HUES64 (cell line): ENCODE results near the gene SLC39A7.

Experiments used
- H3K27ac ChIP-seq: 2 replicates; pipeline ENCODE4 v1.7.0; 2013; ENCODE audit warnings: low read depth, low read length, inconsistent platforms
- H3K27me3 ChIP-seq: 2 replicates; pipeline ENCODE4 v1.6.1; 2013; ENCODE audit warnings: mild to moderate bottlenecking, low read length; ENCODE audit not compliant: insufficient read depth
- H3K36me3 ChIP-seq: 2 replicates; pipeline ENCODE4 v1.6.1; 2013; ENCODE audit warnings: mild to moderate bottlenecking, low read length; ENCODE audit not compliant: insufficient read depth
- H3K4me1 ChIP-seq: 2 replicates; pipeline ENCODE4 v1.6.1; 2013; ENCODE audit warnings: mild to moderate bottlenecking, low read length, moderate library complexity; ENCODE audit not compliant: insufficient read depth
- H3K4me3 ChIP-seq: 2 replicates; pipeline ENCODE4 v1.5.1; 2013; ENCODE audit warnings: mild to moderate bottlenecking, low read length, moderate library complexity
- H3K9ac ChIP-seq: 2 replicates; pipeline ENCODE4 v1.6.1; 2013; ENCODE audit warnings: mild to moderate bottlenecking, low read depth, low read length
- H3K9me3 ChIP-seq: 2 replicates; pipeline ENCODE4 v1.6.1; 2013; ENCODE audit warnings: low read depth, low read length; ENCODE audit not compliant: insufficient read depth
- WGBS: fragments of 150-250, 120-280 bp; methylation state at CpG from one replicate; pipeline ENCODE4 v1.1.7; 2013; ENCODE audit warnings: missing lambda C conversion rate; 5-methylcytosine and 5-hydroxymethylcytosine counted together

The SLC39A7 gene

DNA sequence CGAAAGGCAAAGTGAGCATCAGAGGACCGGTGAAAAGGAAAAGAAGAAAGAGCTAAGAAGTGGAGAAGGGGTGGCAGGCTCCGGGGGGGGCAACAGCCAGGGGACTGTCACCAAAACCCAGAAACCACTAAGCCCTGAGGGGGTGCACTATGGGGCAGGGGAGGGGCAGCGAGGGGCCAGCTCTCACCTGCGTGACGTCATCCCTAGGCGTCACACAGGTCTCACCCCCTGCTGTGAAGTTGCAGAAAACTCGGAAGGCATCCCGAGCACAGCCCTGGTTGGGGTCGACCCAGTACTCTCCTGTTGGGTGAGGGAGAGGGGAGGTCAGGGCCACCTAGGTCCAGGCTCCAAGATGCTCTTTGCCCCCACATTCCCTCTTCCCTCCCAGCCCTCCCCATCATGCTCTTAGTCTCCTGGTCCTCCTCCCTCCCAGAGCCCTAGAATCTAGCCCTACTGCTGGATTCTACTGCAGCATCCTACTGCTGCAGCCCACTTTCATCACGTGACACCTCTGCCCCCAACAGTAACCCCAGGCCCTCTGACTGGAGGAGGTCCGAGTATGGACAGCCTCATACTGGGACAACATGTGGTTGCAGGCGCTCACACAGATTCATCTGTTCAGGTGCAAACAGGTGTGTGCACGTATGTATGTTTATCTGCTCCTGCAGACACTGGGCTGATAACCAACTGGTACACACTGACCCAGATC, 35.8 kb upstream of the SLC39A7 start:
- Histone ChIP-seq H3K9ac (no peak overlapping the region), H3K27me3 (peaks cover 19% of the 10 kb centered on the region), H3K9me3 (no peaks in the 10 kb centered on the region), H3K4me3 (no peak overlapping the region), H3K27ac (no peak overlapping the region), H3K36me3 (no peaks in the 10 kb centered on the region), H3K4me1 (peaks cover 6% of the 10 kb centered on the region)
- WGBS: 64% methylated on average over 14 of the region's 14 CpGs

- no peaks in the 10 kb centered on the region for H3K9me3 ChIP-seq
- 90% methylated on average over 17 of the region's 17 CpGs for WGBS
- no peak overlapping the region for H3K9ac ChIP-seq
- peaks cover 6% of the 10 kb centered on the region for H3K4me1 ChIP-seq
- H3K36me3 ChIP-seq: no peaks in the 10 kb centered on the region
- peaks cover 19% of the 10 kb centered on the region for H3K27me3 ChIP-seq
- no peak overlapping the region for H3K4me3 ChIP-seq
- H3K27ac ChIP-seq: no peak overlapping the region
Measured at GRCh38 chr6:33165581-33166258, 34.9 kb upstream of the SLC39A7 start.

GRCh38 chr6:33166363-33166762, 34.3 kb upstream of the SLC39A7 start:
- Histone ChIP-seq H3K9me3 (no peaks in the 10 kb centered on the region), H3K4me3 (no peak overlapping the region), H3K27me3 (peaks cover 13% of the 10 kb centered on the region), H3K9ac (no peak overlapping the region), H3K4me1 (peaks cover under 1% of the 10 kb centered on the region), H3K27ac (no peak overlapping the region), H3K36me3 (no peaks in the 10 kb centered on the region)
- WGBS: 86% methylated on average over 6 of the region's 6 CpGs

GRCh38 chr6:33166811-33167210, 33.9 kb upstream of the SLC39A7 start:
- WGBS: 83% methylated on average over 6 of the region's 7 CpGs
- Histone ChIP-seq H3K4me1 (no peaks in the 10 kb centered on the region; the same call in 1 of the 2 replicates), H3K9me3 (no peaks in the 10 kb centered on the region), H3K9ac (no peak overlapping the region), H3K27ac (no peak overlapping the region), H3K27me3 (peaks cover 10% of the 10 kb centered on the region), H3K4me3 (no peak overlapping the region), H3K36me3 (no peaks in the 10 kb centered on the region)

- Histone ChIP-seq H3K27ac (no peak overlapping the region), H3K36me3 (no peaks in the 10 kb centered on the region), H3K27me3 (peaks cover 2% of the 10 kb centered on the region), H3K9ac (no peak overlapping the region), H3K4me1 (no peaks in the 10 kb centered on the region), H3K4me3 (no peak overlapping the region), H3K9me3 (no peaks in the 10 kb centered on the region)
- 88% methylated on average over 17 of the region's 19 CpGs for WGBS
Measured at GRCh38 chr6:33167374-33168283, 33.0 kb upstream of the SLC39A7 start.

DNA sequence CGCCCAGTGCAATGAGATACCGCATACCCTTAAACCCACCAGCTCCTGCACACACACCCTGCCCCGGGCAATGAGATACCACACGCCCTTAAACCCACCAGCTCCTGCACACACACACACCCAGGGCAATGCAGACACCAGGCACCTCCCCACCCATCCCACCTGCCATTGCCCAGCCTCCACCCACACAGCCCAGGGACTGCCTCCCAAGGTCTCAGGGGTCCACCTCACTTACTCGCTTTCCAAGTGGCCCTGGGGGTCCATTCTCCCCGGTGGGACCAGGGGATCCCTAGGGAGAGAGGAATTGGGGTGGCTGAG, 32.4 kb upstream of the SLC39A7 start:
- Histone ChIP-seq H3K9me3 (no peaks in the 10 kb centered on the region), H3K36me3 (no peaks in the 10 kb centered on the region), H3K4me3 (no peak overlapping the region), H3K4me1 (no peaks in the 10 kb centered on the region), H3K27ac (no peak overlapping the region), H3K27me3 (no peaks in the 10 kb centered on the region; the same call in 1 of the 2 replicates), H3K9ac (no peak overlapping the region)
- WGBS: 75% methylated on average over 6 of the region's 6 CpGs

GRCh38 chr6:33168639-33169038, 32.0 kb upstream of the SLC39A7 start:
- H3K9ac ChIP-seq: no peak overlapping the region
- no peaks in the 10 kb centered on the region for H3K4me1 ChIP-seq
- H3K27me3 ChIP-seq: no peaks in the 10 kb centered on the region
- WGBS: 69% methylated on average over 5 of the region's 5 CpGs
- no peaks in the 10 kb centered on the region for H3K36me3 ChIP-seq
- no peaks in the 10 kb centered on the region for H3K9me3 ChIP-seq
- H3K4me3 ChIP-seq: no peak overlapping the region
- no peak overlapping the region for H3K27ac ChIP-seq

DNA sequence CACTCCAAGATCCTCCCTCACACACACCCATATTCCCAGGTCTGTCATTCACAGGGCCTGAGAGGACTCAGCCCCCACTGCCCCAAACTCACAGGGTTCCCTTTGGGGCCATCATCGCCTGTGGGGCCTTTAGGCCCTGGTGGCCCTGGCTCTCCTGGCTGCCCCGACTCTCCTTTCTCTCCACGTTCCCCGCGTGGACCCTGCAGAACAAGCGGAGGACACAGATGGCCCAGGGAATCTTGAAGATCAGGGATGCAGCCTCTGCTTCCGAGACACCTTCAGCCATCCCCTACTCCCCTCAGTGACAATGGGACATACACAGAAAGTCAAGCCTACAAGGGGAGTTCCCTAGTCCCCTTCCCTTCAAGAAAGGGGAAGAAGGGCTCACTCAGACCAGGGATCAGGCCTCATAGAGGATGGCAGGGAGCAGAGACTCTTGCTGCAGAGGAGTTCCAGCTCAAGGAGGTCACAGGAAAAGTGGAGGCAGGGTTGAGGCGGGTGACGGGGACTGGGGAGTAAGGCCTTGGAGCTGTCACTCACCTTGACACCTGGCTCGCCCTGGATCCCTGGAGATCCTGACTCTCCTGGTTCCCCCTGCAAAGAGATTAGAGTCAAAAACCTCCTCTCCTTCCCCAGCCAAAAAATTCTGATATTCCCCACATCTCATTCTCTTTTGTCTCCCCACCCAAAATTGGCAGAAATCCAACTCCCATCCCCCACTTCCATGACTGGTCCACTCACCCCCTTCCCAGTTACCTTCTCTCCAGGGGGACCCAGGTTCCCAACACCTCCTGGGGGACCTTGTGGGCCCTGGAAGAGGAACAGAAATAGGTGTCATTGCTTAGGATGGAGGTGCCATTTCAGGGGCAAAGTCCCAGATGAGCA, 31.1 kb upstream of the SLC39A7 start:
- H3K36me3 ChIP-seq: no peaks in the 10 kb centered on the region
- H3K9ac ChIP-seq: no peak overlapping the region
- no peaks in the 10 kb centered on the region for H3K27me3 ChIP-seq
- no peak overlapping the region for H3K4me3 ChIP-seq
- no peak overlapping the region for H3K27ac ChIP-seq
- WGBS: 89% methylated on average over 10 of the region's 10 CpGs
- no peaks in the 10 kb centered on the region for H3K9me3 ChIP-seq
- no peaks in the 10 kb centered on the region for H3K4me1 ChIP-seq

GRCh38 chr6:33170176-33171015, 30.3 kb upstream of the SLC39A7 start:
- H3K27ac ChIP-seq: no peak overlapping the region
- WGBS: 82% methylated on average over 9 of the region's 9 CpGs
- H3K9me3 ChIP-seq: no peaks in the 10 kb centered on the region
- H3K36me3 ChIP-seq: no peaks in the 10 kb centered on the region
- no peak overlapping the region for H3K4me3 ChIP-seq
- H3K4me1 ChIP-seq: no peaks in the 10 kb centered on the region
- H3K27me3 ChIP-seq: no peaks in the 10 kb centered on the region
- H3K9ac ChIP-seq: no peak overlapping the region
